ACHN (cell line): ENCODE results near the gene CDC42BPA.

Experiments used
- DNase-seq: peaks from one replicate; pipeline ENCODE4 v3.0.0-alpha.2; 2015
- in situ Hi-C: cut with HindIII; loops from 2 replicates; pipeline ENCODE4 v1.10.0; 2017; ENCODE audit warnings: low sequenced_read_pairs, low pct_ligation_motif_present, low pct_unique_long_range_greater_than_20kb

CDC42BPA gene

GRCh38 chr1:226951286-226952117 is 366.8 kb downstream of the CDC42BPA start:
- in situ Hi-C loops, result no loop called here
- no peak for DNase-seq

GRCh38 chr1:226950871-226951270 is 367.4 kb downstream of the CDC42BPA start:
- in situ Hi-C loops, result no loop called here
- DNase-seq, result no peak

DNA sequence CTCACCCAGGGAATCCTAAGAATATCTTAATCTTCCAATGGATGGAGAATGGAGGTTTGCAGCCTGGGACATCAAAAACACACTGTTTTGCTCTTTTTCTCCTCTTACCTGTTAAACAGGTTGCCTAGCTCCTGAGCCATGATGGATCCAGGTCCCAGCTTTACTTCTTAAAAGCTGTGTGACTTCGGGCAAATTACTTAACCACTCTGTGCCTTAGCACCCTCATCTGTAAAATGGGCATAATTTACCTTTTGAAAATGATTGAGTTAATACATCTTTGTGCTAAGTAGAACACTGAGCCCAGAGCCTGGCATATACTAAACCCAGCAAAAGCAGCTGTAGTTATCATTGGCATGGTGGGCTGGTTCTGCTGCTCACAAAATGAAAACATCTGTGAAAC is 368.0 kb downstream of the CDC42BPA start:
- DNase-seq, result no peak
- in situ Hi-C loops, result no loop called here

GRCh38 chr1:226949401-226949800 is 368.9 kb downstream of the CDC42BPA start:
- no peak for DNase-seq
- in situ Hi-C loops, result no loop called here

DNA sequence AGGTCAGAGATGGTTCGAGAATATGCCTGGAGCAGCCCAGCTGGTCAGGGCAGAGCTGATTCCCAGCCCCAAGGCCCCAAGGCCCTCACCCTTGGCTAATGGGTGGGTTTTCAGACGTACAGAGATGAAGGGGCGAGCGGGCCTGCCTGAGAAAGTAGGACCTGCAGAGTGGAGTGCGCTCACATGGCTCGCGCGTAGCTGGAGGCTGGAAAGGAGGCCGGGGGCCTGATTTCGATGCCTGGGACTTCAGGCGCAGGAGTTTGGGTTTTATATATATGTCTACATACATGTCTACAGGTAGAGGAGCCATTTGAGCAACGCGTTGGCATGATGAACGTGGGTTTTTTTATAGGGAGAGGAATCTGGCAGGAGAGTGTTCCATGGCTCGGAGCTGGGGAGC is 369.3 kb downstream of the CDC42BPA start:
- no peak for DNase-seq
- in situ Hi-C loops, result no loop called here

GRCh38 chr1:226948480-226948879 is 369.8 kb downstream of the CDC42BPA start:
- in situ Hi-C loops, result no loop called here
- DNase-seq, result no peak

- in situ Hi-C loops, result no loop called here
- DNase-seq, result no peak
Measured at GRCh38 chr1:226948051-226948450, 370.2 kb downstream of the CDC42BPA start.

- DNase-seq, result no peak
- in situ Hi-C loops, result no loop called here
Measured at GRCh38 chr1:226946841-226947240, 371.5 kb downstream of the CDC42BPA start.

GRCh38 chr1:226946285-226946684 is 372.0 kb downstream of the CDC42BPA start:
- no peak for DNase-seq
- in situ Hi-C loops, result no loop called here

- no peak for DNase-seq
- in situ Hi-C loops, result no loop called here
Measured at GRCh38 chr1:226945858-226946245, 372.4 kb downstream of the CDC42BPA start.

GRCh38 chr1:226945106-226945857 is 373.0 kb downstream of the CDC42BPA start:
- in situ Hi-C loops, result no loop called here
- no peak for DNase-seq

GRCh38 chr1:226943927-226944326 is 374.4 kb downstream of the CDC42BPA start:
- no peak for DNase-seq
- in situ Hi-C loops, result no loop called here

DNA sequence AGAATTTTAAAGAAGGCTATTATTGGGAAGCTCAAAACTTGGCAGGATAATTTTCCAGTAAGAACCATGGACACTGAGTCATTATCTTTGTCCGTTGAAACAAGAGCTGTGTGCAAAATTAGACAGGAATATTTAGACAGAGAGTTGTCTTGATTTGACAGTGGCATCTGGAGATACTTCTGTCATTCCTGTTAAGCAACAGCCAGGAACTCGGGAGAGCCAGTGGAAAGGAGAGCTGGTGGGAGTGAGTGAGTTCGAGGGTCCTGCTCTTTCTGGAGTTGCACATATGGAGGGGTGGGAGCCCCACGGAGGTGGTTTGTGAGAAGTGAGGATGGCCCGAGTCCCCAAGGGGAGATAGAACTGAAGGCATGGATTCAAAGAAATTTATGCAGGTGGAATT is 375.1 kb downstream of the CDC42BPA start:
- DNase-seq, result no peak
- in situ Hi-C loops, result no loop called here

GRCh38 chr1:226942392-226942791 is 375.9 kb downstream of the CDC42BPA start:
- in situ Hi-C loops, result no loop called here
- DNase-seq, result no peak

- in situ Hi-C loops, result no loop called here
- DNase-seq, result no peak
Measured at GRCh38 chr1:226940806-226941067, 377.6 kb downstream of the CDC42BPA start.

DNA sequence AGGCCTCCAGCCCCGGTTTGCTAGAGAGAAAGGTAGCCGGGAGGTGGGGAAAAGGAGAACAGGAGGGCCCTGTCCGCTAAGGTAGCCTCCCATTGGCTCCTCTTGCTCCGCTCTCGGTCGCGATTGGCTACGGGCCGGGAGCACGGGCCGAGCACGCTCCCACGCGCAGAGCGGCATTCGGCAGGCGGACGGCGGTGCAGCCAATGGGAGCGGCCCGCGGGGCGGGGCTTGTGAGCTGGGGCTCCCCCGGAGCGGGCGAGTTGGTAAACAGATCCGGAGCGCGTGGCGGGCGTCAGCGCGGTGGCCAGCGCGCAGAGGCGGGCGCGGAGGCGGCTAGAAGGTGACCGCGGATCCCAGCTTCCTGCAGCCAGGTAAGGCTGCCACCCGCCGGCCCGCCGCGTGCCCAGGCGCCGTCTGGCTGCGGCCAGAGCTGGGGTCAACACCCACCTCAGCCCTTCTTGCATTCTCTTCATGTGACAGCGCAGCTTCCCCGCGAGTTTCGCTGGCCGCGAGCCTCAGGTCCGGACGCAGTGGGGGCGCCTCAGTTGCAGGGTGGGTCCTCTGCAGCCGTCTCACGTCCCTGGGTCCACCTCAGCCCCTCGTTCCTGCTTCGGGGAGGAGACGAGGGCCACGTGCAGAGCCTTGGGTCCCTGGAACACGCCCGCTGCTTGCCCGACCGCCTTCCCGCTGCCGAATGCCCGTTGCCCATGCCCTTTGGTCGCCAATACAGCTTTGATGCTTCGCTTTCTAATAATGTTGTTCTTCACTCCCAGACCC is 378.1 kb downstream of the CDC42BPA start, which contains the start of gene COQ8A:
COQ8A (plus strand) TSS at position 266 of the 777 bp plus-strand sequence. CDS start 21,092 bp downstream, outside the sequence.
- in situ Hi-C loops, result no loop called here
- peak; percentile 100 for DNase-seq
